Erythroblast (primary cell): ENCODE data around the gene SMAD5.

Experiments used
- GATA1 ChIP-seq: IDR thresholded peaks from 2 replicates; pipeline ENCODE4 v1.6.1; 2011; ENCODE audit warnings: low read depth, mild to moderate bottlenecking, control low read depth, low read length, moderate library complexity
- POLR2A ChIP-seq: IDR thresholded peaks from 2 replicates; pipeline ENCODE4 v1.6.1; 2011; ENCODE audit warnings: mild to moderate bottlenecking, low read length

DNA sequence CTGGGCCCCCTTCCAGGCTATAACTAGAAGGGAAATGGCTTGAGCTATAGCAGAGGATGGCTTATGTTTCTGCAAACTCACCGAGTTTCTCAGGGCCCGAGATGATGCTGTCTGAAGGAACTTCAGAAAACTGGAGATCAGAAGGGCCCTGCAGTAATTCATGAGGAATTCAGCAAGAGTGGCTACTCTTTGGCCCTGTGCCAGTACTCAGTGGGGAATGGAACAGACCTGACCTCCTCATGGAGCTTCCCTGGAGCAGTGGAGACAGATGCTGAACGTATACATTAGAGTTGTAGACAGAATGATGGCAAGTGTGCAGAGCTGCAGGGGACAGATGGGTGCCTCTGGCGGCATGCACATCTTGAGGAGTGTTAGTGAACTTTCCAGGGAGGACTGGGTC is 77.6 kb downstream of the SMAD5 start:
- no peak for TF ChIP-seq POLR2A
- TF ChIP-seq GATA1 = no peak
